HepG2 (cell line): ENCODE measurements around the gene PRDX5. TPM values are rescaled to one million over a fixed set of nuclear protein-coding genes. Genes with fewer than 3 reads are reported as not detected.

ENCODE experiments used
- AGO1 ChIP-seq: fragments of 200-400 bp; formaldehyde crosslinking; IDR thresholded peaks from 2 replicates; pipeline ENCODE4 v1.6.1; 2017; ENCODE audit warnings: mild to moderate bottlenecking, low read depth, low read length, moderate library complexity; ENCODE audit not compliant: poor library complexity, severe bottlenecking
- ARNT ChIP-seq: fragments of 450-650 bp; IDR thresholded peaks from 2 replicates; pipeline ENCODE4 v1.6.1; 2017
- ATF2 ChIP-seq: sonication (generic); formaldehyde crosslinking; IDR thresholded peaks from 2 replicates; pipeline ENCODE4 v1.4.0; 2020; ENCODE audit warnings: missing genetic modification reagents
- ATF5 ChIP-seq: sonication (generic); formaldehyde crosslinking; IDR thresholded peaks from 2 replicates; pipeline ENCODE4 v1.4.0; 2020; ENCODE audit warnings: mild to moderate bottlenecking, low read depth, missing genetic modification reagents
- CREBL2 ChIP-seq: sonication (generic); formaldehyde crosslinking; IDR thresholded peaks from 2 replicates; pipeline ENCODE4 v1.8.1; 2023; ENCODE audit warnings: missing genetic modification reagents, mild to moderate bottlenecking, borderline replicate concordance
- FOXA3 ChIP-seq: IDR thresholded peaks from 2 replicates; pipeline ENCODE4 v1.6.1; 2016; ENCODE audit warnings: missing genetic modification reagents, missing compliant biosample characterization
- HHEX ChIP-seq: IDR thresholded peaks from 2 replicates; pipeline ENCODE4 v1.6.1; 2016; ENCODE audit warnings: control low read depth
- KAT8 ChIP-seq: IDR thresholded peaks from 2 replicates; pipeline ENCODE4 v1.6.1; 2016; ENCODE audit warnings: missing genetic modification reagents, missing compliant biosample characterization
- KDM1A ChIP-seq: IDR thresholded peaks from 2 replicates; pipeline ENCODE4 v1.6.1; 2016; ENCODE audit warnings: missing compliant biosample characterization
- KLF11 ChIP-seq: IDR thresholded peaks from 2 replicates; pipeline ENCODE4 v1.6.1; 2016; ENCODE audit warnings: missing compliant biosample characterization
- NFYB ChIP-seq: sonication (generic); formaldehyde crosslinking; IDR thresholded peaks from 2 replicates; pipeline ENCODE4 v1.4.0; 2020; ENCODE audit warnings: missing genetic modification reagents
- RELA ChIP-seq: sonication (generic); formaldehyde crosslinking; IDR thresholded peaks from 2 replicates; pipeline ENCODE4 v1.4.0; 2020; ENCODE audit warnings: missing genetic modification reagents
- SNAI1 ChIP-seq: sonication (generic); formaldehyde crosslinking; IDR thresholded peaks from 2 replicates; pipeline ENCODE4 v1.5.0; 2020; ENCODE audit warnings: mild to moderate bottlenecking, missing genetic modification reagents, borderline replicate concordance
- TBX2 ChIP-seq: sonication (generic); formaldehyde crosslinking; IDR thresholded peaks from 2 replicates; pipeline ENCODE4 v1.5.0; 2020; ENCODE audit warnings: missing genetic modification reagents, mild to moderate bottlenecking, borderline replicate concordance
- TERF1 ChIP-seq: sonication (generic); formaldehyde crosslinking; IDR thresholded peaks from 2 replicates; pipeline ENCODE4 v1.8.0; 2022; ENCODE audit warnings: mild to moderate bottlenecking, missing genetic modification reagents, moderate library complexity
- ZKSCAN5 ChIP-seq: sonication (generic); formaldehyde crosslinking; IDR thresholded peaks from 2 replicates; pipeline ENCODE4 v1.5.1; 2020; ENCODE audit warnings: mild to moderate bottlenecking, missing genetic modification reagents
- ZNF224 ChIP-seq: sonication (generic); formaldehyde crosslinking; IDR thresholded peaks from 2 replicates; pipeline ENCODE4 v1.5.0; 2020; ENCODE audit warnings: mild to moderate bottlenecking, missing genetic modification reagents
- ZNF430 ChIP-seq: sonication (generic); formaldehyde crosslinking; IDR thresholded peaks from 2 replicates; pipeline ENCODE4 v1.9.0; 2021; ENCODE audit warnings: mild to moderate bottlenecking, missing genetic modification reagents
- ZNF556 ChIP-seq: sonication (generic); formaldehyde crosslinking; IDR thresholded peaks from 2 replicates; pipeline ENCODE4 v1.4.0; 2020; ENCODE audit warnings: mild to moderate bottlenecking, missing genetic modification reagents, borderline replicate concordance
- ZNF646 ChIP-seq: sonication (generic); formaldehyde crosslinking; IDR thresholded peaks from 2 replicates; pipeline ENCODE4 v1.9.0; 2021; ENCODE audit warnings: mild to moderate bottlenecking, missing genetic modification reagents
- ZNF740 ChIP-seq: sonication (generic); formaldehyde crosslinking; IDR thresholded peaks from 2 replicates; pipeline ENCODE4 v1.4.0; 2020; ENCODE audit warnings: missing genetic modification reagents
- polyA plus RNA-seq, 8 experiments: library from polyadenylated mRNA; depleted of rRNA in 3 of 8; stranded (reverse) in 7 of 8; unstranded in 1 of 8; fragments of >200 nt; fragmentation: Illumina TruSeq in 4 of 8; extraction: Trizol in 4 of 8; gene quantifications; 2 replicates each; pipeline versions ENCODE4 v1.2.1 to v1.2.3, GENCODE V29; 2011 to 2016; ENCODE audit warnings: low read depth in 4 of 8, missing spikeins in 1 of 8, mixed read lengths in 1 of 8; ENCODE audit not compliant: insufficient read depth in 1 of 8
- total RNA-seq, 5 experiments: library from RNA; depleted of rRNA; stranded (reverse); fragments of >200 nt; fragmentation: Illumina TruSeq; extraction: Trizol; gene quantifications; 2 replicates each; pipeline ENCODE4 v1.2.3, GENCODE V29; 2016; ENCODE audit warnings: low read depth in 1 of 5

The PRDX5 gene
- total and polyA plus RNA-seq, 2 of the 13 experiments (the other 11 are each of a cell fraction or from before 2014, with no cell fraction given) = 215 to 311 TPM

GRCh38 chr11:64269540-64270220, 48.2 kb upstream of the PRDX5 start (continued):
- TF ChIP-seq ZNF646 (CRISPR knock-in tag) (no peak; the same call in 1 of the 2 replicates), AGO1 (peak; percentile 93), HHEX (CRISPR knock-in tag) (no peak), ZNF430 (CRISPR knock-in tag) (no peak), ZNF224 (no peak; the same call in 1 of the 2 replicates), KLF11 (peak; percentile 62; the same call in 1 of the 2 replicates), FOXA3 (CRISPR knock-in tag) (peak; percentile 61; the same call in 1 of the 2 replicates), ZNF740 (CRISPR knock-in tag) (no peak), KDM1A (no peak), RELA (CRISPR knock-in tag) (peak; percentile 55; the same call in 1 of the 2 replicates), ZNF556 (CRISPR knock-in tag) (no peak), KAT8 (CRISPR knock-in tag) (peak; percentile 97), NFYB (CRISPR knock-in tag) (peak; percentile 78), CREBL2 (CRISPR knock-in tag) (no peak), ARNT (no peak), ZKSCAN5 (CRISPR knock-in tag) (no peak), TERF1 (CRISPR knock-in tag) (no peak), SNAI1 (no peak), ATF2 (peak; percentile 73; the same call in 1 of the 2 replicates), TBX2 (CRISPR knock-in tag) (peak; percentile 70), ATF5 (CRISPR knock-in tag) (no peak)
